OCI-M2 (cell line): Measurements from ENCODE around the gene ERI3.
"Not testable (repeated sequence)": the region's sequence is repeated elsewhere in the genome, so short reads cannot be mapped to it uniquely, and the experiment has no call there.

ENCODE experiments used
- DNase-seq: peaks from one replicate; lab custom pipeline; 2025; ENCODE audit not compliant: unreplicated experiment; lab: John Stamatoyannopoulos, UW

Gene ERI3

DNA sequence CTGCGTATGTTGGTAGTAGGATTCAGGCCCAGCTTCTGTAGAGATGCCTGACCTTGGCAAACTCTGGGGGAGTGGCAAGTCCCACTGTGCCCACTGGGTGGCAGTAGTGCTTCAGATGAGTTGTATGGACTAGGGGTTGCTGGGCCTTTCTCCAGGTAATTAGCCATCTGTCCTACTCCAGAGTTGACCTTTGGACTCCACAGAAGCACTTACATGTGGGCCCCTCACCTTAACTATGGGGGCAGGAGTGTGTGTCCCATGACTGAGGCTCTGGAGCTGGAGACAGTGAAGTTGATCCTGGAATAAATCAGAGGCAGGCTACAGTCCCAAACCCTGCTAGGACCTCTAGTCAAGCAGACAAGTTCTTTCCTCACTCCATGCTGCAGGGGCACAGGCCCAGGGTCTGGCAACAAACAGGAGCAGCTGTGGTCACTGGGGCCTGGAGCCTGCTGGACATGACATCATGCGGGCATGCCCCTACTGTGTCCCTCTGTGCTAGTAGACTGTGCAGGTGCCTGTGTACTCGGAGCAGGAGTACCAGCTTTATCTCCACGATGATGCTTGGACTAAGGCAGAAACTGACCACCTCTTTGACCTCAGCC lies 137.1 kb downstream of the ERI3 start:
- peak; percentile 53 for DNase-seq

DNA sequence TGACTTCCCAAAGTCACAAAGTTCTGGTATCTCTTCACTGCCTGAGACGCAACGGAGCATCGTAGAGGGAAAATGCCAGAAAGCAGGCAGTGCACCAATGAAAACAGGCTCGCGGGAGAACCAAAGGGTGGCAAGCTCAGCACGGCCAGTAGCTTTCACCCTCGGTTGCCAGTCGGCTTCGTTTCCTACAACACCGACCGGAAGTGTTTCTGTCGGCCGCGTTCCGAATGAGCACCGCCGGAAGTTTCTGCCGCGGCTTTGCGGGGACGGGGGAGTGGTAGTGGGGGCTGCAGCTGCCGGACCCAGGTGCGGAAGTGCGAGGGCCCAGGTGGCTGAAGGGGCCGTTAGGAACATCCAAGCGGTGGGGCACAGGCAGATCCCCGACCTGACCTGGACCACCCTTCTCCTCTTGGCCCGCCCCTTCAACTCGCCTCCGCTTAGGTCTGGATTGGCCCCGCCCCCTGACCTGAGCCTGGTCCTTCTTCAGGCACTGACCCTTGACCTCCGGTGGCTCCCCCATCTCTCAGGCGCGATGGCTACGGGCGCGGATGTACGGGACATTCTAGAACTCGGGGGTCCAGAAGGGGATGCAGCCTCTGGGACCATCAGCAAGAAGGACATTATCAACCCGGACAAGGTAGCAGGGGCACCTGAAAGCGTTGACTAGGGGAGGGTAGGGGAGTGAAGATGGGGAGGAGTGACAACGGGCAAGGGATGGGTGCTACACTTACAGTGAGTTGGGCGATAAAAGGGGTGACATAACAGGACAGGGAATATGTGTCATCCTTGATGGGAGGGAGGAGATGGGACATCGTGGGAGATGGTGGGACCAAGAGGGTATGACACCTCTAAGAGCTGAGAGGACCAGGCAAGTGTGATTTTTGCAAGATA lies 141.6 kb downstream of the ERI3 start, which contains the start of gene DMAP1:
TSS of gene DMAP1 (plus strand) at position 250 of the 891 bp plus-strand sequence. CDS start at position 533, 283 bp downstream.
- peak; percentile 46 for DNase-seq

DNA sequence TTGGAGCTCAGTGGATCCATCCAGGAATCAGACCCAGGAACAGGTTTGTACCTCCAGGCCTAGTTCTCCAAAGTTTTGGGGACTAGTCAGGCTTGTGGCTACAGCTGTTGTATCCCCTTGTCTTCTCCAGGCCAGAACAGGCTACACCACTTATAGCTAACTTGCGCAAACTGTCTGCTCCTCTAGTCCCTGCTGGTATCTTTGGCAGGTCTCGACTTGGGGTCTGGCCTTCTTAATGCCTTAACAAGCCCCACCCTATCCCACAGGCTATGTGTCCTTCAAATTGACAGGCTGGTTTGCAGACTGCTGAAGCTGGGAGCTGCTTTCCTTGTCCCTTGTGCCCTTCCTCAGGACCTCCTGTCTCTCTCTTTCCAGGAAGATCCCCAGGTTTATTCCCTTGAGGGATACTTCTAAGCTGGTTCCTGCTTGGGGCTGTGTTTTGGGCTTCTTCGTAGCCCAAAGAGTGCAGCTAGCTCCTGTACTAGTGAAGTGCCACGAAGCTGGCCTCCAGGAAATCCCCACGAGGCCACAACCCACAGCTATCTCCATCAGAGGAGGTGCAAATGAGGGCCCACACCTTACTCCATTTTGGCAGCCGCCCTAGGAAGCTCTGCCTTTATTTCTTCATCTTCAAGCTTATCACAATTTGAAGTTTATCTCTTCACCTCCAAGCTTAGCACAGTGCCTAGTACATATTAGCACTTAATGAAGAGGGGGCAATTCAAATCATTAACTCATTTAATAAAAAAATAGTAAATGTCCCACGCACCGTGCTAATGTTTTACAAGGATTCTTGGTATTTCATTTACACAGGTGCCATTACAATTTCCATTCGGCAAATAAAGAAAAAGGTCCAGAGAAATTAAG lies 142.5 kb downstream of the ERI3 start:
- no peak for DNase-seq

DNA sequence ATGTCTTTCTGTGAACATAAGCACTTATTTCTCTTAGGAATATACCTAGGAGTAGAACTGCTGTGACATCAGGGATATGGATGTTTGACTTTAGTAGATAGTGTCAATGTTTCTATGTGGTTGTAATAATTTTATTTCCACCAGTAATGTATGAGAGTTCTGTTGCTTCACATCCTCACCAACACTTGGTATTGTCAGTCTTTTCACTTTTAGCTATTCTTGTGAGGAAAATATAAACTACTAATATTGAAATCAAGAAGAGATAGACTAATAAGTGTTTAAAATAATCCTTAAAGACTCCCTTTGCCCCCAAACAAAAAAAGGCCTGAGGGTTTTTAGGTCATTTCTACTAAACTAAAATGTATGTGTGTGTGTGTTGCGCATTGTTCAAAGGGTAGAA lies 144.5 kb downstream of the ERI3 start:
- DNase-seq = no peak

DNA sequence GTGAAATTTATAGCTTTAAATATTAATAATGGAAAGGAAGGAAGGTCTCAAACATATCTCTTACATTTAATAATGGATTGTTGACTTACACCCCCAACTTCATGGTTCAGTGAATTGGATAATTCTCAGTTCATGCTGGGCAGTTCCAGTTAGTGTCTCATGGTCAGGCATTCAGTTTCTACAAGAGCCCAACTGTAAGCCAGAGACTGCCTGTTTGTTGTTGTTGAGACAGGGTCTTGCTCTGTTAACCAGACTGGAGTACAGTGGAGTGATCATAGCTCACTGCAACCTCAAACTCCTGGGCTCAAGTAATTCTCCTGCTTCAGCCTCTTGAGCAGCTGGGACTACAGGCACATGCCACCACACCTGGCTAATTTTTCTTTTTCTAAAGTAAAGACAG lies 146.8 kb downstream of the ERI3 start:
- DNase-seq = no peak

DNA sequence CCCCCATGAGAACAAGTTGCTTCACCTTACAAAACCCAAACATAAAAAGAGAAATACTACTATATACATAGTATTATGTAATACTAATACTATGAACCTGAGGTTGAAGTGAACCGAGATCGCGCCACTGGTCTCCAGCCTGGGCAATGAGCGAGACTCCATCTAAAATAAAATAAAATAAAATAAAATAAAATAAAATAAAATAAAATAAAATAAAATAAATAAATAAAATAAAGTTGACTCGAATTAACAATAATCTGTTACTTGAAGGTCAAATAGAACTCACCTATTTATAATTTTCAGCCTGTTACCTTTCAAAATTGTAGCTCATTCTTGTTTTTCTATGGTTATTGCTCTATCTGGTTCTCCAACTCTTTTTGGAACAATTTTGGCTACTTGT lies 148.5 kb downstream of the ERI3 start:
- DNase-seq = not testable (repeated sequence)

DNA sequence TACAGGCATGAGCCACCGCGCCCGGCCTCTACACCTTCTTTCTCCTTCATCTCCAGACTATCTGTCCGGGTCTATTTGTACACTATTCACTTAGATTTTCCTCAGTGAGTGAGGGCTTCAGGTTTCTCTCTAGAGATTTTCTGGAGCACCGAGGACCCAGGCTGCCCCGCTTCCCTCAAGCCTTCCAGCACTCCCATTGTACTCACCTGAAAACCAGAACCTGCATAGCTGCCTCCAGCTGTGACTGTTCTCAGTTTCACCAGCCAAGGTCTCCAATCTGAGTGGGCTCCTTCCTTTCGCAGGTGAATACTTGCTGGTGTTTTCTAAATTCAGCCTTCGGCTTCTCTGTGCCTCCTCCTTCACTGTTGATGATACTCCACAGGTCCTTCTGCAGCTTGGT lies 154.7 kb downstream of the ERI3 start:
- no peak for DNase-seq

DNA sequence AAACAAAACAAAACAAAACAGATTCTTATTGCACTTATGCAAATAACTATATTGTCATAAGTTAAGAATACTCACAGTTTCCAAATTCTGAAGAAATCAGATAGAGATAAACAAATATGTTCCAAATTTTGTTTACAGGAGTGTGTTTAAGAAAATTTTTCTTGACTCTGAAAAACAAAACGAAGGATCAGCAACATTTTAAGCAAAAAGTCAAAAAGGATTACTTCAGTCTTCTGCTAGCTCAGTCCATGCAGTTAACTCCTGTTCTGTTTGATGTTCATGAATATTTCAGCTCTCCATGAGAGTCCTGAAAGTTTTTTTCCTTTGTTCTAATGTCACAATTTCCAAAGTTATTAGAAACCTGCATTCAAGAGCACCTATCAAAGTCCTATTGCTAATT lies 180.4 kb downstream of the ERI3 start:
- no peak for DNase-seq
